ENCODE data around the gene FPR3. TPM values are rescaled to one million over a fixed set of nuclear protein-coding genes. Genes with fewer than 3 reads are reported as not detected.

FPR3 gene
- total and polyA plus RNA-seq, 8 donors: 0.79 to 75.0 (median 1.2) TPM

DNA sequence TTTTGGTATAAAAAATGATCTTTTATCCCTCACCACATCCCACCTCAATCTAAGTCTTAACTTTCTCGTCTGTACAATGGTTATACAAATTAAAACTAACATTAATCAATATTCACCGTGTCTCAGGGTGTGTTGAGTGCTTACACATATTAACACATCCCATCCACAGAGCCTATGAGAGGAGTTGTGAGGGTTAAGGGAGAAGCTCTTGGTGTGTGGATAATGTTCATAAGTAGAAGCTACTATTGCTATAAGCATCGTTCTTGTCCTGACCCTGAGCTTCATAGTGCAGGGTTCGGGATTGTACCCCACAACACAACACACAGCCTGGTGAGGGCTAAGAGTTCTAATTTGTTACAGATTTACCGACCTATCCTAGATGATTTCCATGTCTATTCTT, 2.5 kb downstream of the FPR3 start:
- Histone ChIP-seq H3K27ac (peak overlapping the region; percentile 84 to 87), H3K27me3 (no peaks in the 10 kb centered on the region), H3K36me3 (no peaks in the 10 kb centered on the region), H3K9me3 (no peaks in the 10 kb centered on the region), H3K4me3 (peak overlapping the region in 1 of 2 donors; percentile 33), H3K4me1 (peaks cover 14 to 31% of the 10 kb centered on the region in 2 donors)
- ATAC-seq (no peak), DNase-seq (no peak)
- TF ChIP-seq, protein P1, sequence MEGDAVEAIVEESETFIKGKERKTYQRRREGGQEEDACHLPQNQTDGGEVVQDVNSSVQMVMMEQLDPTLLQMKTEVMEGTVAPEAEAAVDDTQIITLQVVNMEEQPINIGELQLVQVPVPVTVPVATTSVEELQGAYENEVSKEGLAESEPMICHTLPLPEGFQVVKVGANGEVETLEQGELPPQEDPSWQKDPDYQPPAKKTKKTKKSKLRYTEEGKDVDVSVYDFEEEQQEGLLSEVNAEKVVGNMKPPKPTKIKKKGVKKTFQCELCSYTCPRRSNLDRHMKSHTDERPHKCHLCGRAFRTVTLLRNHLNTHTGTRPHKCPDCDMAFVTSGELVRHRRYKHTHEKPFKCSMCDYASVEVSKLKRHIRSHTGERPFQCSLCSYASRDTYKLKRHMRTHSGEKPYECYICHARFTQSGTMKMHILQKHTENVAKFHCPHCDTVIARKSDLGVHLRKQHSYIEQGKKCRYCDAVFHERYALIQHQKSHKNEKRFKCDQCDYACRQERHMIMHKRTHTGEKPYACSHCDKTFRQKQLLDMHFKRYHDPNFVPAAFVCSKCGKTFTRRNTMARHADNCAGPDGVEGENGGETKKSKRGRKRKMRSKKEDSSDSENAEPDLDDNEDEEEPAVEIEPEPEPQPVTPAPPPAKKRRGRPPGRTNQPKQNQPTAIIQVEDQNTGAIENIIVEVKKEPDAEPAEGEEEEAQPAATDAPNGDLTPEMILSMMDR (IDR thresholded peaks at IDR 0.05): no peak
- intact Hi-C loops (cut with DNase I): no loop called here

DNA sequence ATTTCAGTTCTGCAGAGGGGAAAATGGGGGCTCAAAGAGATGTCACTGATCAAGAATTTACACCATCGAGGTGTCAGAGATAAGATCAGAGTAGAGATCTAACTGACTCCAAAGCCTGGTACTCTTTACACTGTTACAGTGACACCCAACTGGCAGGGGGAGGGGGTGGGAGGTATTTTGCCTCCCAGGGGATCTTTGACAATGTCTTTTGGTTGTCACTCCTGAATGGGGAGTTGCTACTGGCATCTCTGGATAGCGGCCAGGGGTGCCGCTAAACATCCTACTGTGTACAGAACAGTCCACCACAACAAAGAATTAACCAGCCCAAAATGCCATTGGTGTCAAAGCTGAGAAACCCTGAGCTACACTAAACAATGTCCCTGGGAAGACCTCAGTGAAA, 3.1 kb downstream of the FPR3 start:
- H3K9me3 ChIP-seq: no peaks in the 10 kb centered on the region
- DNase-seq: no peak
- no peaks in the 10 kb centered on the region for H3K36me3 ChIP-seq
- ATAC-seq: no peak
- TF ChIP-seq, protein P1 (IDR thresholded peaks at IDR 0.05): no peak
- H3K4me1 ChIP-seq: peaks cover 14 to 36% of the 10 kb centered on the region in 2 donors
- intact Hi-C loops (cut with DNase I): no loop called here
- peak overlapping the region in 1 of 2 donors; percentile 33 for H3K4me3 ChIP-seq
- no peaks in the 10 kb centered on the region for H3K27me3 ChIP-seq
- peak overlapping the region; percentile 84 to 87 for H3K27ac ChIP-seq

DNA sequence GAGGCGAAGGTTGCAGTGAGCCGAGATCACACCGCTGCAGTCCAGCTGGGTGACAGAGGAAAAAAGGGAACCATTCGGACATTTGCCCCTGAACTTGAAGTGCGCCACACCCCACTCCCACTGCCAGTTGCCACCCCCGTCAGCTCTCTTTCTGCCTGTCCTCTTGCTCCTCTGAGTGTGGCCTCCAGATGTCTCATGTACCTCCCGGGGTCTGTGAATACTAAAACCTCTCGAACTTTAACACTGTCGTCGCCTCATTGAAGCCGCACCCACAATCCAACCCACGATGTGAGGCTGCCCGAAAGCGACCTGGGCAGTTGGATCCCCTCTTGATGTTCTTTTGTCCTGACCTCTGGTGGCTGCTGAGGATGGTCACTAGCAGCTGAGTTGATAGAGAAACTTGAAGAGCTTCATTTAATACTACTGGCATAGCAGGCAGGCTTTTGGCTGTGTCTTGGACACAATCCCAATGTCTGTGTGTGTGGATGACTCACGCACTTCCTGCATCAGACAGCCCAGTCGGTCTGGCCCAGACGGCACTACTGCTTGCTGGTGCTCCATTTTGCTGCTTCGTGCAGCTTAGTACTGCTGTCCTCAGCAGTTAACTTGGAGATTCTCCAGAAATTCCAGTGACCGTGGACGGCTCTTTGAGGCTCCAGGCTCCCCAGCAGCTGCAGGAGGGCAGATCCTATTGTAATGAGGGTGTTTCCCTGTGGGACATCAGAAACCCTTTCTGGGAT, 4.2 kb downstream of the FPR3 start:
- Histone ChIP-seq H3K27me3 (no peaks in the 10 kb centered on the region), H3K4me1 (peaks cover 14 to 39% of the 10 kb centered on the region in 2 donors), H3K36me3 (no peaks in the 10 kb centered on the region), H3K9me3 (peaks cover 0 to 1% of the 10 kb centered on the region in 2 donors), H3K4me3 (no peak overlapping the region), H3K27ac (peak overlapping the region; percentile 84 to 87)
- TF ChIP-seq, protein P1 (IDR thresholded peaks at IDR 0.05): peak in 1 of 2 donors; percentile 10
- peak; percentile 88 for ATAC-seq
- intact Hi-C loops (cut with DNase I): no loop called here
- peak in 3 of 4 donors; percentile 73 to 91 (median 89) for DNase-seq

DNA sequence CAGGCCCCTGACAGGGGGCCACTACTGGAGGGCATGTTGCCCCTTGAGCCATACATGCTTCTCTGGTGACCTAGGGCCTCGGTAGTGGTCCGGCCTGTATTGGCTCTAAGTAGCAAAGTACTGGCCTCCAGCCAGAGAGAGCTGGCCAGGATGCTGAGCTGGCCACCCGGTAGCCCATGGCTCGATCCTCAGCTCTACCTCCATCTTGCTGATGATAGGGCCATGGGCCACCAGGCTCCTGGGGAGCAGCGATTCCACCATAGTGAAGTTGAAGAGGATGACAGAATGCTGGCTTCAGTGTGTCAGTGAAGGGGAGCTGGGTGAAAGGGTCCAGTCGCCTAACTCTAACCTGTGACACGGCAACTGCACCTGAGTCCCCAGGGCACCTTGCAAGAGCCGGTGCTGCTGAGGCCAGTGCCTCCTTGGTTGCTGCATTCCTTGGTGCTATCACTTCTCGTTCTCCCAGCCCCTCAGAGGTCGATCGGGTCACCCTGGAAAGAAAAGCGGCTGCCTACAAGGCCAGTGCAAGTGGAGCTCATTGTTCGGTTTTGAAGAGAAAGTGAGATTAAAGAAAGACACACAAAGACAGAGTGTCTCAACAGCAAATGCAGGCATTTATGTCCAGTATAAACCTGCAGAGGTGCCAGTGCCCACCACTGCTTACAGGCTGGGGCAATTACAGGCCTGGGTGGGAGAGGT, 5.0 kb downstream of the FPR3 start:
- peak; percentile 17 for ATAC-seq

More for the DNA sequence above, 5.0 kb downstream of the FPR3 start:
- intact Hi-C loops (cut with DNase I): no loop called here
- no peaks in the 10 kb centered on the region for H3K27me3 ChIP-seq
- peaks cover 0 to 1% of the 10 kb centered on the region in 2 donors for H3K9me3 ChIP-seq
- DNase-seq: no peak
- no peaks in the 10 kb centered on the region for H3K36me3 ChIP-seq
- H3K27ac ChIP-seq: peak overlapping the region; percentile 84 to 87
- H3K4me1 ChIP-seq: peaks cover 14 to 43% of the 10 kb centered on the region in 2 donors
- TF ChIP-seq, protein P1 (IDR thresholded peaks at IDR 0.05): no peak
- H3K4me3 ChIP-seq: no peak overlapping the region
